Immature natural killer cell (primary cell): ENCODE results near the gene ADAMTS15. TPM values are rescaled to one million over a fixed set of nuclear protein-coding genes. Genes with fewer than 3 reads are reported as not detected.

ENCODE experiments used
- DNase-seq, 3 donors: peaks; one replicate each; pipeline ENCODE4 v3.0.0; 2022; ENCODE audit warnings: mixed read lengths in 1 of 3
- H3K27ac Mint-ChIP-seq, 6 donors: one replicate each; pipeline ENCODE4 v1.8.0; 2020; ENCODE audit warnings: mixed read lengths in 6 of 6, mild to moderate bottlenecking in 5 of 6, inconsistent platforms in 4 of 6, moderate library complexity in 3 of 6
- H3K27me3 Mint-ChIP-seq, 3 donors: one replicate each; pipeline ENCODE4 v1.8.0; 2020 to 2021; ENCODE audit warnings: low read depth in 3 of 3, mild to moderate bottlenecking in 3 of 3, mixed read lengths in 3 of 3, moderate library complexity in 3 of 3, inconsistent platforms in 1 of 3
- H3K36me3 Mint-ChIP-seq, 3 donors: one replicate each; pipeline ENCODE4 v1.8.0; 2020; ENCODE audit warnings: mixed read lengths in 3 of 3, inconsistent platforms in 2 of 3, mild to moderate bottlenecking in 2 of 3
- H3K4me1 Mint-ChIP-seq, 2 donors: one replicate each; pipeline ENCODE4 v1.8.0; 2020; ENCODE audit warnings: inconsistent platforms in 2 of 2, mild to moderate bottlenecking in 2 of 2, mixed read lengths in 2 of 2, moderate library complexity in 1 of 2
- H3K4me3 Mint-ChIP-seq, 5 donors: one replicate each; pipeline ENCODE4 v1.8.0; 2020; ENCODE audit warnings: mild to moderate bottlenecking in 5 of 5, mixed read lengths in 5 of 5, inconsistent platforms in 3 of 5, moderate library complexity in 3 of 5
- H3K9me3 Mint-ChIP-seq, 6 donors: one replicate each; pipeline ENCODE4 v1.8.0; 2020; ENCODE audit warnings: mild to moderate bottlenecking in 6 of 6, mixed read lengths in 6 of 6, inconsistent platforms in 4 of 6, moderate library complexity in 3 of 6
- polyA plus RNA-seq, 3 donors: library from polyadenylated mRNA; unstranded; fragments of 300-500 nt; fragmentation: Illumina TruSeq; gene quantifications; one replicate each; pipeline ENCODE4 v1.2.3, GENCODE V29; 2021

ADAMTS15 gene
- polyA plus RNA-seq, 3 donors from 2014 or later: not detected

DNA sequence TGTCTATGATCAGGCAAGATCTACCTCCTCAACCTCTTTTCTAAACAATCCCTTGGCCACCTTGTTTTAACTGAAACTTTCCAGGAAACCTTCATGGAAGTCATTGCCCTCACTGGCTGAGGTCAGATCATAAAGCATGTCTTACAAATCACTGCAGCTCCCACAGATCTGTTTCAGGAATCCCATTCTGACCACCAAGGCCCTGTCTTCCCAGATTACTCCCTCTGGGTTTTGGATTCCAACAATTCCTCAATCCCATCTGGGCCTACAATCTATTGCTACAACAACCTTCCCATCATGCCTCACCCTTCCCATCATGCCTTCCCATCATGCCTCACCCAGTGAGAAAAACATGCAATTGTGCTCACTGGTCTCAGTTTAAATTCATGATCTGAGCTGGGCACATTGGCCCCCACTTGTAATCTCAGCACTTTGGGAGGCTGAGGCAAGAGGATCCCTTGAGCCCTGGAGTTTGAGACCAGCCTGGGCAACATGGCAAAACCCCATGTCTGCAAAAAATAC is 15.9 kb downstream of the ADAMTS15 start:
- Mint-ChIP-seq H3K27ac (no peak overlapping the region), H3K36me3 (no peaks in the 10 kb centered on the region), H3K4me1 (no peaks in the 10 kb centered on the region), H3K4me3 (no peak overlapping the region), H3K27me3 (peaks cover 0 to 5% (median 1%) of the 10 kb centered on the region in 3 donors), H3K9me3 (no peaks in the 10 kb centered on the region)
- DNase-seq: no peak

DNA sequence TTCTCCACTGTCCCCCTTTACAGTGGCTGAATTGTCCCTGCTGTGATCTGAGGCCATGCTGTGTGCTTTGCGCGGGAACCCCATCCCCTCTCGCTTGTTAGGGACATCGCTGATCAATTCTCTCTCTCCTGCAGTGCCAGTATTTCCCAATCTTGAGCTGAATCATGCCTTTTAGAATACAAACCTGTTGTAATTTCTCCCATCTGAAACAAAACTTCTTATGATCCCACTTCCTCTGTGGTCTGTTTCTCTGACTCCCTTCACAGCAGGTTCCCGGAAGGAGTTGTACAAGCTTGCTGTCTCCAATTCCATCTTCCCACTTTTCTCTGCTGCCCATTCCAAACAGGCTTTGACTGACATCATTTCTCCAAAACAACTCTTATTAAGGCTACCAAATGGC is 16.8 kb downstream of the ADAMTS15 start:
- no peak overlapping the region for H3K4me3 Mint-ChIP-seq
- no peak overlapping the region for H3K27ac Mint-ChIP-seq
- H3K9me3 Mint-ChIP-seq: no peaks in the 10 kb centered on the region
- no peaks in the 10 kb centered on the region for H3K36me3 Mint-ChIP-seq
- no peak for DNase-seq
- peaks cover 0 to 4% (median 1%) of the 10 kb centered on the region in 3 donors for H3K27me3 Mint-ChIP-seq
- H3K4me1 Mint-ChIP-seq: no peaks in the 10 kb centered on the region

DNA sequence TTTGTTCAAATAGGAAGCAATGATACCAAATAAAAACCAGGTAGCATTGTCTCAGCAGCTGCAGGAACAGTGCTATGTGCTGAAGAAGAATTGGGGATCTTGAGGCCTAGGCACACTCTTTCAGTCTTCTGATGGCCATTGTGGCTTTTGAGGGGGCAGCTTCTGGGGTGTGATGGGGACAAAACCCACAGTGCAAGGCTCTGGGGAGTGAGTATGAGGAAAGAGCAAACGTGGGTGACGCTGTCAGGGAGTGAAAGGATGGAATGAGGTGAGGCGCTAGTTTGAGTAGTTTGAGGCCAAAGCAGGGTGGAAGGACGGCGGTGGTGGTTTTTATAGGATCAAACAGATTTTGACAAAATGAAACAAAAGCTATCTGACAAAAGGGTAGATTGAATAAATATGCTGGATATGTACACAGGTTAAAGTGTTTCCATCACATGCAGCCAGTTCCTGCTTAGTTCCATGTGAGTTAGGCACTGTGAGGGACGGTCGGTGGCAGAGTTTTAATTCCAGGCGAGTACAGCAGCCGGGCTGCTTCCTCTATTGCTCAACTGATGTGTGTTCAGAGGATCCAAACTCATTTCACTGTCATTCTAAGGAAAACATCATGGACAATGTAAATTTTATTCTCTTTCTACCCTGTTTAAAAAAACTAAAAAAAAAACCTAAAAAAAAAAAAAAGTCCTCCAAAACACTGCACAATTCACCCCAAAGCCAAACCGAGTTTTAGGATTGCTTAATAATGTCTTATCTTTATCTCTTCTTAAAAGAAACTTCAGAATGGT is 18.9 kb downstream of the ADAMTS15 start:
- Mint-ChIP-seq H3K36me3 (no peaks in the 10 kb centered on the region), H3K4me3 (no peak overlapping the region), H3K27ac (no peak overlapping the region), H3K27me3 (peaks cover 0 to 2% (median 0%) of the 10 kb centered on the region in 3 donors), H3K9me3 (no peaks in the 10 kb centered on the region), H3K4me1 (no peaks in the 10 kb centered on the region)
- DNase-seq: no peak

DNA sequence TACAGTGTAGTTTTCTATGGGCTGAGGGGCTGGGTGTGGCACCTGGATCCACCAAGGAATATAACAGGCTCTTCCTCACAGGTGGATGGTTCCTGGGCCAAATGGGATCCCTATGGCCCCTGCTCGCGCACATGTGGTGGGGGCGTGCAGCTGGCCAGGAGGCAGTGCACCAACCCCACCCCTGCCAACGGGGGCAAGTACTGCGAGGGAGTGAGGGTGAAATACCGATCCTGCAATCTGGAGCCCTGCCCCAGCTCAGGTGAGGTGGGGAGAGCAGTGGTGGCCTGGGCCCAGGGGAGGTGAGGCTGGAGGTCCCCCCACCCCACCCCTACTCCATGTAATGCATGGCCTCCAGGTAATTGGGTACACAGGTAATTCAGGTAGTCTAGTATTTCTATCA is 20.7 kb downstream of the ADAMTS15 start:
- H3K9me3 Mint-ChIP-seq: no peaks in the 10 kb centered on the region
- H3K27ac Mint-ChIP-seq: no peak overlapping the region
- H3K36me3 Mint-ChIP-seq: no peaks in the 10 kb centered on the region
- DNase-seq: no peak
- no peak overlapping the region for H3K4me3 Mint-ChIP-seq
- no peaks in the 10 kb centered on the region for H3K4me1 Mint-ChIP-seq
- no peaks in the 10 kb centered on the region for H3K27me3 Mint-ChIP-seq

DNA sequence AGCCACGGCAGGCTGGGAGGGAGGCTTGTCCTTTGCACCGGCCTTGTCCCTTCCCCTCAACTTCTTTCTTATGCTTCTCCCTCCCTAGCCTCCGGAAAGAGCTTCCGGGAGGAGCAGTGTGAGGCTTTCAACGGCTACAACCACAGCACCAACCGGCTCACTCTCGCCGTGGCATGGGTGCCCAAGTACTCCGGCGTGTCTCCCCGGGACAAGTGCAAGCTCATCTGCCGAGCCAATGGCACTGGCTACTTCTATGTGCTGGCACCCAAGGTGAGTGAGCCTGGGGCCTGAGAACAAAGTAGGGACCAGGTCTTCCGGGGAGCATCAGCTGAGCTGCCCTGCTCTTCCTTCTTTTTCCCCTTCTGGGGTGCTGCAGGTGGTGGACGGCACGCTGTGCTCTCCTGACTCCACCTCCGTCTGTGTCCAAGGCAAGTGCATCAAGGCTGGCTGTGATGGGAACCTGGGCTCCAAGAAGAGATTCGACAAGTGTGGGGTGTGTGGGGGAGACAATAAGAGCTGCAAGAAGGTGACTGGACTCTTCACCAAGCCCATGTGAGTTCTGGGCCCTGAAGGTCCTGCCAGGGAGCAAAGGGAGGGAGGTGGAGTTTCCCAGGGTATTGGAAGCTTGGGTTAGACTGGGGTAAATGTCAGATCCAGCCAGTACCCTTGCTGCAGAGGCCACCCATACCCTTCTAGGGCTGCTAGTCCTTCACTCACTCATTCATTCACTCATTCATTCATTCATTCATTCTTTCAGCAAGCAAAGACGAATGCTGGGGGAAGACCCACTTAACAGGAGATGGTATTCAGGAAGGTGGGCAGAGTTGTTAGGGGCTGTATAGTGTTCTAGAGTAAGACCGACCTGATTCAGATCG is 22.6 kb downstream of the ADAMTS15 start:
- Mint-ChIP-seq H3K36me3 (no peaks in the 10 kb centered on the region), H3K27me3 (no peaks in the 10 kb centered on the region), H3K4me1 (no peaks in the 10 kb centered on the region), H3K9me3 (no peaks in the 10 kb centered on the region), H3K4me3 (no peak overlapping the region), H3K27ac (peak overlapping the region in 1 of 6 donors; percentile 26)
- DNase-seq: no peak

DNA sequence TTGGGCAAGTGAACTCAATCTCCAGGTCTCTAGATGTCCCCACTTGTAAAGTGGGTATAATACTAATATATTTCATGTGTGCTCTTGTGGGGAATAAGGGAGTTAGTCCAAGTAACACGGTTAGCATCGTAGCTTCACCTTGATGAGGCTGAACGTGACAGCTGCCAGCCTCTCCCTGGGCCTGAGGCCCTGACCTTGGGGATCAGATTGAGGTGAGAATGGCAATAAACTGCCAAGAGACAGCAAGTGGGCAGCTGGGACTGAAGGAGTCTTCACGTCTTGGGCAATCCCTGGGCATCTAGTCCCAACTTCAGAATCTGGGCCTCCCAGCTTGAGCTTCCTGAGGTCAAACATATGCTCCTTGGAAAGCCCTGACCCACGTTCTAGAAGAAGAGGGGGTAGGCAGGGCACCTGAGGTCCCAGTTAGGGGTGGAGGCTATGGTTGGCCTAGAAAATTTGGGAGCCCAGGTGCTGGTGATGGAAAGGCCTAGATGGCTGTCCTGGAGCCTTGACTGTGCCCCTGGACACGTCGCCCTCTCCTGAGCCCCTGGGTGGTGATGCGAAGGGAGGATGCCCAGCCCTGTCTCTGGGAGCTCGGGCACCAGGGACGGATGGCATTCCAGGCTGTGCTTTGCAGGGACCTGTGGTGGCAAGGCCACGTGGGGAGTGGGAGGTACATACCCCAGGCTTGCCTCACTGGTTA is 23.4 kb downstream of the ADAMTS15 start:
- Mint-ChIP-seq H3K9me3 (no peaks in the 10 kb centered on the region), H3K36me3 (no peaks in the 10 kb centered on the region), H3K27me3 (no peaks in the 10 kb centered on the region), H3K4me3 (no peak overlapping the region), H3K27ac (no peak overlapping the region), H3K4me1 (no peaks in the 10 kb centered on the region)
- no peak for DNase-seq

DNA sequence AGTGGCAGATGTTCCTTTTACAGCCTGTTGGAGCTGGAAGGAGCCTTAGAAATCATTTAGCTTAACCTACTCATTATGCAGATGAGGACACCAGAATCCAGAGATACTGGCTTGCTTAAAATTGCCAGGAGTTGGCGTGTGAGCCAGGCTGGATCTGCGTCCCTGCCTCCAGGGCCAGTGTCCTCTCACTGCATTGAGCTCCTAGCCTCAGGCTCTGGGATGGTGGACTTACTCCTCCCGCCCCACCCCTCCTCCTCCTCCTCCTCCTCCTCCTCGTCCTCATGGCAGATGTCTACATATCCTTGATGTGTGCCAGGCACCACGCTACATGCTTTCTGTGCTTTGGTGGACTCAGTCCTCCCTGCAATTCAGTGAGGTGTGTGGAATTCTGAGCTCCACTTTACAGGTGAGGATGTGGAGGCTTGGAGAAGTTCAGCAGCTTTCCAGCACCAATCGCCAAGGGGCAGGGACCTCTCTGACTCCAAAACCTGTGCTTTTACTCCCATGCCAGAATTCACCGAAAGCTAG is 24.1 kb downstream of the ADAMTS15 start:
- no peak overlapping the region for H3K4me3 Mint-ChIP-seq
- H3K9me3 Mint-ChIP-seq: no peaks in the 10 kb centered on the region
- no peak for DNase-seq
- H3K27me3 Mint-ChIP-seq: peaks cover 0 to 4% (median 0%) of the 10 kb centered on the region in 3 donors
- H3K36me3 Mint-ChIP-seq: no peaks in the 10 kb centered on the region
- H3K4me1 Mint-ChIP-seq: no peaks in the 10 kb centered on the region
- no peak overlapping the region for H3K27ac Mint-ChIP-seq

DNA sequence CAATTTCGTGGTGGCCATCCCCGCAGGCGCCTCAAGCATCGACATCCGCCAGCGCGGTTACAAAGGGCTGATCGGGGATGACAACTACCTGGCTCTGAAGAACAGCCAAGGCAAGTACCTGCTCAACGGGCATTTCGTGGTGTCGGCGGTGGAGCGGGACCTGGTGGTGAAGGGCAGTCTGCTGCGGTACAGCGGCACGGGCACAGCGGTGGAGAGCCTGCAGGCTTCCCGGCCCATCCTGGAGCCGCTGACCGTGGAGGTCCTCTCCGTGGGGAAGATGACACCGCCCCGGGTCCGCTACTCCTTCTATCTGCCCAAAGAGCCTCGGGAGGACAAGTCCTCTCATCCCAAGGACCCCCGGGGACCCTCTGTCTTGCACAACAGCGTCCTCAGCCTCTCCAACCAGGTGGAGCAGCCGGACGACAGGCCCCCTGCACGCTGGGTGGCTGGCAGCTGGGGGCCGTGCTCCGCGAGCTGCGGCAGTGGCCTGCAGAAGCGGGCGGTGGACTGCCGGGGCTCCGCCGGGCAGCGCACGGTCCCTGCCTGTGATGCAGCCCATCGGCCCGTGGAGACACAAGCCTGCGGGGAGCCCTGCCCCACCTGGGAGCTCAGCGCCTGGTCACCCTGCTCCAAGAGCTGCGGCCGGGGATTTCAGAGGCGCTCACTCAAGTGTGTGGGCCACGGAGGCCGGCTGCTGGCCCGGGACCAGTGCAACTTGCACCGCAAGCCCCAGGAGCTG is 24.8 kb downstream of the ADAMTS15 start:
- DNase-seq: no peak
- H3K4me1 Mint-ChIP-seq: no peaks in the 10 kb centered on the region
- H3K4me3 Mint-ChIP-seq: no peak overlapping the region
- no peak overlapping the region for H3K27ac Mint-ChIP-seq
- no peaks in the 10 kb centered on the region for H3K9me3 Mint-ChIP-seq
- H3K36me3 Mint-ChIP-seq: no peaks in the 10 kb centered on the region
- peaks cover 0 to 4% (median 0%) of the 10 kb centered on the region in 3 donors for H3K27me3 Mint-ChIP-seq

DNA sequence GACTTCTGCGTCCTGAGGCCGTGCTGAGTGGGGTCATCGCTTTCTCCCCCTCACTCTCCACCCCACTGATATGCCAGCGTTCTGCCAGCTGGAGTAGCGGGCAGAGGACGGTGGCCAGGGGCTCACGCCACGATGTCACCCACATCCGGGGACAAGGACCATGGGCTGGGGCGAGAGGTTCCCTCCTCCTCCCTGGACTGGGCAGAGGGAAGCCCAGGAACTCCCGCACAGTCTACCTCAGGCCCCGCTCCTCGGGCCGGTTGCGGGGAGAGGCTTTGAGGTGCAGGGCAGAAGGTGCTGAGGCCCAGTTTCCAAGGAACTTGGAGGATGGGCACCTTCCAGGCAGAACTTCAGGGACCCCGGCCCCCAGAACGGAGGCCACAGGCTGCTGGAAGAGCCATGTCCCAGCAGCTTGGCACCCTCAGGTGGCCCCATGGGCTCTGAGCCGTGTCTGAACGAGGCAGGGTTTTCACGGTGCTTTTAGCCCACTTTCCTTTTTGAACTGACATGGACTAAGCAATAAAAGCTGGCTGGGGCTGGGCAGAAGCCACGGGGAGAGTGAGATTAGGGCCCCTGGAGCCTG is 25.4 kb downstream of the ADAMTS15 start:
- H3K27ac Mint-ChIP-seq: no peak overlapping the region
- no peaks in the 10 kb centered on the region for H3K9me3 Mint-ChIP-seq
- no peaks in the 10 kb centered on the region for H3K4me1 Mint-ChIP-seq
- H3K36me3 Mint-ChIP-seq: no peaks in the 10 kb centered on the region
- H3K27me3 Mint-ChIP-seq: peaks cover 0 to 4% (median 0%) of the 10 kb centered on the region in 3 donors
- no peak overlapping the region for H3K4me3 Mint-ChIP-seq
- DNase-seq: no peak

DNA sequence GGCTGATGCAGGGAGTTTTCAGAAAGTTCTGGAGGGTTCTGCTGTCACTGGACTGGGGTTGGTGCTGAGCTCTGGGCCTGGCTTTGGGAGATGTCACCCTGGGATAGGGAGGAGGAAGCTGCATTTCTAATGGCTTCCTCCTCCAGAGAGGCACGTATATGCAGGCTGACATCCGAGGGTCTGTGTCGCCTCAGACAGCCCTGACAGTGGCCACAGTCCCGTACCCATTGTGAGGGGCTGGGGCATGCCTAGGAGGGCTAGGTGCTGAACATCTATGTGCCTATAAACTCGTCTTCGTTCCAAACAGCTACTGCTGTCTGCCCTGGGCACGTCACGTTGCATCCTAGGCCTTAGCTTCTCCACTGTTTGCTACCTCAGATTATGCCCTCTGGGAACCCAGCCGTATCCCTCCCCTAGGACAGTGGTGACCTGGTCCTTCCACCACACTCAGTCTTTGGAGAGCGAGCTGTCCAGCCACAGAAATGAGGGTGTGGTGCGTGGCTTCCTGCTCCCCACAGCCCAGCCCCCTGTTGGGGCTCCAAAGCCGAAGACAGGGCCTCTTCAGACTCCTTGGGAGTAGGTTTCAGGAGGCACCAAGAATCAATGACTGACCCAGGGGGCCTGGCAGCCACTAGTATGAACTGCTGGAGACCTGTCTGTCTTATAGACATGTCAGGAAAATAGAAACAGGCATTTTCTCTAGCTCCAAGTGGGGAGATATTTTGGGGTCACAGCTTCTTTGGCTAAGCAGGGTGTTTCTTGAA is 26.4 kb downstream of the ADAMTS15 start:
- peaks cover 0 to 4% (median 0%) of the 10 kb centered on the region in 3 donors for H3K27me3 Mint-ChIP-seq
- DNase-seq: no peak
- H3K4me3 Mint-ChIP-seq: no peak overlapping the region
- H3K36me3 Mint-ChIP-seq: no peaks in the 10 kb centered on the region
- no peak overlapping the region for H3K27ac Mint-ChIP-seq
- no peaks in the 10 kb centered on the region for H3K9me3 Mint-ChIP-seq
- H3K4me1 Mint-ChIP-seq: no peaks in the 10 kb centered on the region

DNA sequence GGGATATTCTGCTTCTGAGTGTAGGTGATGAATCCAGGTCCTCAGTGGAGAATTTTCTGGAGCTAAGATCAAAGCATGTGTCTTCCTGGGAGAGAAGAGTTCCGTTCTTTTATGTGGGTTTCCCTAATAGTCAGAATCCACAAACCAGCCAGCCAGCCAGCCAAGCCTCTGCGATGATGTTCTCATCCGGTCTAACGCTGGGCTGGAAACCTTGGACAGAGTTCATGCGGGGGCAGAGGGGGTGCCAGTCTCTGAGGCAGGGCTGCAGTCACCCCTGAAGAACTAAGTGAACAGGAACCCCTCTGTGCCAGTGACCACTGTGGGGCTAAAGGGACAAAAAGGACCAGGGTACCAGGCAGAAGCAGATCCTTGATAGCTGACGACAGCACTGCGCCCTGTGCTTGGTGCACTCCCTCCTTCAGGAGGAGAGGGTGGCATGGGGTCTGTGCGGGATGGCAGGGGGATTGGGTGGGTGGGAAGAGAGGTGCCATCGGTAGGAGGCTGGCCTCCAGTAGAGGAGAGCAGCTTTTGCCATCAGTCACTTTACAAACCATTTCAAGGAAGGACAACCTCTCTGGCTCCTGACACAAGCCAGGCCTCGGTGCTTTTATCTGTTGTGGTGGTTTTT is 27.1 kb downstream of the ADAMTS15 start:
- H3K4me1 Mint-ChIP-seq: no peaks in the 10 kb centered on the region
- DNase-seq: no peak
- H3K4me3 Mint-ChIP-seq: no peak overlapping the region
- H3K9me3 Mint-ChIP-seq: no peaks in the 10 kb centered on the region
- no peak overlapping the region for H3K27ac Mint-ChIP-seq
- H3K36me3 Mint-ChIP-seq: no peaks in the 10 kb centered on the region
- peaks cover 0 to 4% (median 0%) of the 10 kb centered on the region in 3 donors for H3K27me3 Mint-ChIP-seq
